Activated T-helper 1 cell treated with Interleukin-2 at 50 U/mL for 16 hours (primary cell): ENCODE results near the gene RGS4.

Source experiments
- DNase-seq: peaks from one replicate; pipeline ENCODE4 v3.0.0-alpha.2; 2020; ENCODE audit warnings: low read depth

Gene RGS4

GRCh38 chr1:163069142-163069541 is at the start of gene RGS4:
Gene RGS4, plus strand, starts transcription at chr1:163069361. Its CDS starts 124 bp downstream, at chr1:163069485.
- no peak for DNase-seq

GRCh38 chr1:163022129-163022528 is 47.0 kb upstream of the RGS4 start:
- no peak for DNase-seq

- no peak for DNase-seq
Measured at GRCh38 chr1:163027610-163028009, 41.6 kb upstream of the RGS4 start.

- DNase-seq = no peak
Measured at GRCh38 chr1:163029901-163030300, 39.3 kb upstream of the RGS4 start.

- DNase-seq = no peak
Measured at GRCh38 chr1:163035446-163036249, 33.5 kb upstream of the RGS4 start.

GRCh38 chr1:163036671-163037070 is 32.5 kb upstream of the RGS4 start:
- DNase-seq = no peak

- DNase-seq = no peak
Measured at GRCh38 chr1:163038928-163039706, 30.0 kb upstream of the RGS4 start.

- no peak for DNase-seq
Measured at GRCh38 chr1:163039707-163040093, 29.5 kb upstream of the RGS4 start.

GRCh38 chr1:163046071-163046470 is 23.1 kb upstream of the RGS4 start:
- no peak for DNase-seq

- no peak for DNase-seq
Measured at GRCh38 chr1:163047951-163048659, 21.1 kb upstream of the RGS4 start.

- no peak for DNase-seq
Measured at GRCh38 chr1:163048869-163049268, 20.3 kb upstream of the RGS4 start.

- no peak for DNase-seq
Measured at GRCh38 chr1:163049296-163049695, 19.9 kb upstream of the RGS4 start.

GRCh38 chr1:163050496-163050895 is 18.7 kb upstream of the RGS4 start:
- DNase-seq = no peak

- DNase-seq = no peak
Measured at GRCh38 chr1:163054181-163054591, 15.0 kb upstream of the RGS4 start.

GRCh38 chr1:163055005-163055404 is 14.2 kb upstream of the RGS4 start:
- DNase-seq = no peak

GRCh38 chr1:163055531-163055930 is 13.6 kb upstream of the RGS4 start:
- DNase-seq = no peak

- no peak for DNase-seq
Measured at GRCh38 chr1:163056831-163057230, 12.3 kb upstream of the RGS4 start.

- no peak for DNase-seq
Measured at GRCh38 chr1:163060343-163061007, 8.7 kb upstream of the RGS4 start.

- no peak for DNase-seq
Measured at GRCh38 chr1:163063143-163063542, 6.0 kb upstream of the RGS4 start.

GRCh38 chr1:163063610-163064009 is 5.6 kb upstream of the RGS4 start:
- DNase-seq = no peak

- DNase-seq = no peak
Measured at GRCh38 chr1:163066168-163066567, 3.0 kb upstream of the RGS4 start.

- no peak for DNase-seq
Measured at GRCh38 chr1:163066686-163067085, 2.5 kb upstream of the RGS4 start.
